Esophagus muscularis mucosa (tissue), 3 donors: ENCODE results near the gene RAD18.

Experiments
- CTCF ChIP-seq, 3 experiments: fragments of 200-600 bp in 2 of 3; fragments of 450-650 bp in 1 of 3; sonication (generic) in 2 of 3; IDR thresholded peaks; one replicate each; pipeline ENCODE4 v1.5.1; 2017 to 2019; ENCODE audit warnings: antibody characterized with exemption in 3 of 3, mild to moderate bottlenecking in 2 of 3, moderate library complexity in 1 of 3
- POLR2A ChIP-seq: fragments of 450-650 bp; IDR thresholded peaks from one replicate; pipeline ENCODE4 v1.6.1; 2017; ENCODE audit warnings: antibody characterized with exemption, moderate library complexity, mild to moderate bottlenecking, low read depth

- no peak for TF ChIP-seq CTCF (IDR thresholded peaks at IDR 0.05)
- no peak for TF ChIP-seq POLR2A
Observed at GRCh38 chr3:8856071-8856470, 107.2 kb downstream of the RAD18 start.
